Suprapubic skin (tissue), 3 donors: ENCODE results near the gene SORCS3.

Source experiments
- CTCF ChIP-seq, 2 donors: fragments of 200-600 bp in 1 of 2; fragments of 450-650 bp in 1 of 2; sonication (generic) in 1 of 2; IDR thresholded peaks; one replicate each; pipeline ENCODE4 v1.5.1; 2016 to 2019; ENCODE audit warnings: antibody characterized with exemption in 2 of 2, mild to moderate bottlenecking in 1 of 2, moderate library complexity in 1 of 2
- POLR2A ChIP-seq, 2 donors: fragments of 450-650 bp; IDR thresholded peaks; one replicate each; pipeline ENCODE4 v1.6.1; 2017; ENCODE audit warnings: antibody characterized with exemption in 2 of 2, mild to moderate bottlenecking in 2 of 2, moderate library complexity in 2 of 2

GRCh38 chr10:104690101-104690500 lies 49.0 kb downstream of the SORCS3 start:
- TF ChIP-seq POLR2A (IDR thresholded peaks at IDR 0.05): no peak
- TF ChIP-seq CTCF (IDR thresholded peaks at IDR 0.05): no peak
